ENCODE measurements around the gene MRPL23. TPM values are rescaled to one million over a fixed set of nuclear protein-coding genes. Genes with fewer than 3 reads are reported as not detected.

MRPL23 gene
- total and polyA plus RNA-seq, 2 of the 13 experiments (the other 11 are each of a cell fraction or from before 2014, with no cell fraction given): 67.8 to 123 TPM

DNA sequence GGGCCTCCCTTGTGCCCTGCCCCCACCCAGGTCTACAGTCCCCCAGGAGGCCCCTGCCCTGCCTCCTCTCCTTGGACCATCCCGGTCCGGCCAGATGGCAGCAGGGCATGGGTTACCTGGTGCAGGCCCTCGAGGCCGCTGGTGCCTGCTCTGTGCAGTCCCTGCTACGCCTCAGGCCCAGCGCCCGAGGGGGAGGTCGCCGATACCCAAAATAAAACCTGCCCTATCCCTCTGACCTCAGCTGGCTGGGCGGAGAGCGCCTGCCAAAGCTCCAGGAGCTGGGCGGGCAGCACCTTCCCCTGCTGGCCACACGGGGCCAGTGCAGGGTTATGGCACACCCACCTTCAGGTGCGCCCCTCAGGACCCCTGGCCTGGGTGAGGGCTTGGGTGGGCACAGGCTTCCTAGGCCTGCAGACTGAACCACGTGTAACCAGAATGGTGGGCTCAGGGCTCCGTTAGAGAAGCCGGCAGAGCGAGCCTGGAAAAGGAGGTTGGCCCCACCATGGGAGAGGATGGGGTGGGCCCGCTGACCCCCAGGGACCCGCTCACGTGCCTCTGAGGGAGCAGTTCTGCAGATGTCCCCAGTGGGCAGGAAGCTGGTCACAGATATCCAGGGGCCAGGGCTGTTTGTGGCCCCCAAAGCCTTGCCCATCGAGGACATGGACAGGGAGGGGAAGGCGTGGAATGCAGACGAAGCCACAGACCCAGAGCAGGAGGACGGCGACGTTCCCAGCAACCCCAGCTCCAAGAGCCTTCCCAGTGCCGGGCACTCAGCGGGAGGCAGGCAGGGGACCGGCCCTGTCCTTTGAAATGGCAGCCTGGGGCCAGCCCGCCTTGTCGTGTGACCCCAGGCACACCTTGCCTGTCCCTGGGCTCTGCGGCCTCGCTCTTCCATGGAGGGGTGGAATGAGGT is 29.4 kb upstream of the MRPL23 start (continued):
- TF ChIP-seq KDM2A (CRISPR knock-in tag; IDR thresholded peaks at IDR 0.05; ENCODE audit: borderline replicate concordance, low read depth): no peak
- no peak for TF ChIP-seq ZNF30 (CRISPR knock-in tag; IDR thresholded peaks at IDR 0.05)
- no peak for TF ChIP-seq ZSCAN22 (CRISPR knock-in tag; IDR thresholded peaks at IDR 0.05)
- no peak for TF ChIP-seq CAMTA2 (CRISPR knock-in tag; IDR thresholded peaks at IDR 0.05; ENCODE audit: borderline replicate concordance)
- peak; percentile 29; the same call in 1 of the 2 replicates for TF ChIP-seq RAD21 (CRISPR knock-in tag; IDR thresholded peaks at IDR 0.05)
- peak; percentile 64 for TF ChIP-seq STAG1 (CRISPR knock-in tag; IDR thresholded peaks at IDR 0.05)
- TF ChIP-seq ZNF674 (CRISPR knock-in tag; IDR thresholded peaks at IDR 0.05; ENCODE audit: low read depth): no peak
- no peak for TF ChIP-seq MED13 (CRISPR knock-in tag; IDR thresholded peaks at IDR 0.05)
- TF ChIP-seq, protein P1, sequence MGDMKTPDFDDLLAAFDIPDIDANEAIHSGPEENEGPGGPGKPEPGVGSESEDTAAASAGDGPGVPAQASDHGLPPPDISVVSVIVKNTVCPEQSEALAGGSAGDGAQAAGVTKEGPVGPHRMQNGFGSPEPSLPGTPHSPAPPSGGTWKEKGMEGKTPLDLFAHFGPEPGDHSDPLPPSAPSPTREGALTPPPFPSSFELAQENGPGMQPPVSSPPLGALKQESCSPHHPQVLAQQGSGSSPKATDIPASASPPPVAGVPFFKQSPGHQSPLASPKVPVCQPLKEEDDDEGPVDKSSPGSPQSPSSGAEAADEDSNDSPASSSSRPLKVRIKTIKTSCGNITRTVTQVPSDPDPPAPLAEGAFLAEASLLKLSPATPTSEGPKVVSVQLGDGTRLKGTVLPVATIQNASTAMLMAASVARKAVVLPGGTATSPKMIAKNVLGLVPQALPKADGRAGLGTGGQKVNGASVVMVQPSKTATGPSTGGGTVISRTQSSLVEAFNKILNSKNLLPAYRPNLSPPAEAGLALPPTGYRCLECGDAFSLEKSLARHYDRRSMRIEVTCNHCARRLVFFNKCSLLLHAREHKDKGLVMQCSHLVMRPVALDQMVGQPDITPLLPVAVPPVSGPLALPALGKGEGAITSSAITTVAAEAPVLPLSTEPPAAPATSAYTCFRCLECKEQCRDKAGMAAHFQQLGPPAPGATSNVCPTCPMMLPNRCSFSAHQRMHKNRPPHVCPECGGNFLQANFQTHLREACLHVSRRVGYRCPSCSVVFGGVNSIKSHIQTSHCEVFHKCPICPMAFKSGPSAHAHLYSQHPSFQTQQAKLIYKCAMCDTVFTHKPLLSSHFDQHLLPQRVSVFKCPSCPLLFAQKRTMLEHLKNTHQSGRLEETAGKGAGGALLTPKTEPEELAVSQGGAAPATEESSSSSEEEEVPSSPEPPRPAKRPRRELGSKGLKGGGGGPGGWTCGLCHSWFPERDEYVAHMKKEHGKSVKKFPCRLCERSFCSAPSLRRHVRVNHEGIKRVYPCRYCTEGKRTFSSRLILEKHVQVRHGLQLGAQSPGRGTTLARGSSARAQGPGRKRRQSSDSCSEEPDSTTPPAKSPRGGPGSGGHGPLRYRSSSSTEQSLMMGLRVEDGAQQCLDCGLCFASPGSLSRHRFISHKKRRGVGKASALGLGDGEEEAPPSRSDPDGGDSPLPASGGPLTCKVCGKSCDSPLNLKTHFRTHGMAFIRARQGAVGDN (CRISPR knock-in tag; IDR thresholded peaks at IDR 0.05): peak; percentile 36
- TF ChIP-seq ZFYVE20 (CRISPR knock-in tag; IDR thresholded peaks at IDR 0.05; ENCODE audit: borderline replicate concordance, low read depth): no peak
- no peak for TF ChIP-seq NFRKB (IDR thresholded peaks at IDR 0.05)

Measured in HepG2 (cell line).